ENCODE measurements around the gene CSPG4. TPM values are rescaled to one million over a fixed set of nuclear protein-coding genes. Genes with fewer than 3 reads are reported as not detected.
A peak's percentile ranks its signal among the peaks of the same experiment; 100 is the strongest.

Gene CSPG4
- total RNA-seq, 2 donors from 2014 or later, result 0.02 TPM; not detected in 1

DNA sequence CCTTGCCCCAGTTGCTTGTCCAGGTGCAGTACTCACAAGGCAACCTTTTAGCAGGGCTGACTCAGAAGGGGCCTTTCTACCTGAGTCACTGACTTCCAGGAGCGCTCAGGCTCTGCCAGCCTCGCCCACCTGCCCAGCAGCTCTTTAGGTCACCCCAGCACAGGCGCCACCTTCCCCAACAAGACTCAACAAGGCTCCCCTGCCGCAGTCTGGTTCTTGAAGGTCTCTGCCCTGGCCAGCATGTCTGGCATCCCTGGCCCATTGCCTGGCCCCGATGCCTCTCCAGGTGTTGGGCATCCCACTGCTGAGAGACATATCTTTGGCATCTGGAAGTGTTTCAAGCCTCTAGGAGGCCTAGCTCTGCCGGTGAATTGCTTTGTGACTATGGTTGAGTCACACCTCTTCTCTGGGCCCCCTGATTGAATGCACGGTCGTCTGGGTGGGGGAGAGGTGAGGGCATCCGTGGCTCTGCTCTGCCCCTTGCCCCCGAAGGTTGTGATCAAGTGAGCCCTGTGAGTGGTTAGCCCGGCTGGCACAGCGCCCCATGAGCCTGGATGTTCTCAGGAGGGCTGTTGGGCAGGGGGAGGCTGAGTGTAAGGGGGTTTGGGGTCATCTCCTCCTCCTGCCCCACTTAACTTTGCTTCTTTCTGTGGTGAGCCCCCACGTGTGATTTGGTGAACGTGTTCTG, 43.3 kb downstream of the CSPG4 start:
- peak overlapping the region; percentile 61 for H3K27ac Mint-ChIP-seq
- peak; percentile 80 for ATAC-seq (replicated peaks)
- no peaks in the 10 kb centered on the region for H3K27me3 Mint-ChIP-seq
- H3K4me3 Mint-ChIP-seq, result no peak overlapping the region
- no peaks in the 10 kb centered on the region for H3K36me3 Mint-ChIP-seq (ENCODE audit: low read depth)
- H3K4me1 Mint-ChIP-seq, result no peaks in the 10 kb centered on the region
- H3K9me3 Mint-ChIP-seq, result no peaks in the 10 kb centered on the region

DNA sequence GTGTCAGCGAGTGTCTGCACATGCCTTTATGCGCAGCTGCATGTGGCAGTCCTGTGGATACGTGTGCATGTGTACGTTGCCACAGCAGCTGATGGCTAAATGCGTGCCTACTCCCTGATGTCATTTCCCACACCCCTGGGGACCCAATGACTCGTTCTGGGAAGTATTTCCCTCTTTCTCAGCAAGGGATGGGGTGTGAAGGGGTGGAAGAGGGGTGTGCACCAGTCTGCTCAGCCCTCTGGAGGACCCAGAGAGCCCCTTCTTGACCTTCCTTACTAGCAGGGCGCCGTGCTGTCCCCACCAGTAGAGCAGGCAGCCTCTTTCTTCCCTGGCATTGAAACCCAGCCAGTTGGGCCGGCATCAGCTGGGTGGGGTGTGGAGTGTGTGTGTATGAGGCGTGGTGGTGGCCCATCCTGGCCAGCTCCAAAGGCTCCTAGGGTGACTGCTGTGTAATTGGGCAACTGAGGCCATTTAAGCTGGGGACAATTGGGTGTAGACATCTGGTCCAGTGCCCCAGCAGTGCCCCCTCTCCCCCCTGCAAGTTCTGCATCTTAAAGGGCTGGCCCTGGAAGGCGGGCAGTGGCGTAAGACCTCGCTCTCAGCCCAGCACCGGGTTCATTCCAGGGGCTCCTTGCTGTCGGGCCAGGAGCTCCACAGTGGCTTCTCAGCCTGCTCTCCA, 45.7 kb downstream of the CSPG4 start:
- H3K4me3 Mint-ChIP-seq, result no peak overlapping the region
- H3K4me1 Mint-ChIP-seq, result no peaks in the 10 kb centered on the region
- ATAC-seq (replicated peaks), result no peak
- H3K27me3 Mint-ChIP-seq, result no peaks in the 10 kb centered on the region
- no peaks in the 10 kb centered on the region for H3K36me3 Mint-ChIP-seq (ENCODE audit: low read depth)
- no peaks in the 10 kb centered on the region for H3K9me3 Mint-ChIP-seq
- H3K27ac Mint-ChIP-seq, result no peak overlapping the region

DNA sequence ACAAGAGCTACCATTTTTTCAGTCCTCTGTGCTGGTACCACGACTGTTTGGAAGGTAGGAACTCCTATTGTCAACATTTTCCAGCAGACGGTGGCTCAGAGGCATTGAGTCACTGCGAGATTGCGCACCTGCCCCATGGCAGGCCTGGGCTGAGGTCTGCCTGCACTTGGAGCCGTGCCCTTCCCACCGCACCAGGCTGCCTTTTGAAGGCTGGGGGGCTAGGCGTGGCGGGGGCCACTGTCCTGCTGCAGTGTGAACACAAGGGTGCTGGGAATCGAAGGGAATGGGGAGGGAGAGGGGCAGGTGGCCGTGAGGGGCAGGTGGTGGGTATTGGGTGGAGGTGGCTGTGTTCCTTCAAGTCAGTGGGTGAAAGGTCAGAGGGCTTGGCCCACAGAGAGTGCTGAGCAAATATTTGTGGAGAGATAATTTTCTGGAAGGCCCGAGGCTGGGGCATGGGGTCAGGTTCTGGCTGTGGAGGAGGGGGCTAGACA, 48.7 kb downstream of the CSPG4 start:
- Mint-ChIP-seq H3K9me3 (no peaks in the 10 kb centered on the region), H3K36me3 (ENCODE audit: low read depth) (no peaks in the 10 kb centered on the region), H3K4me1 (no peaks in the 10 kb centered on the region), H3K4me3 (no peak overlapping the region), H3K27ac (no peak overlapping the region), H3K27me3 (no peaks in the 10 kb centered on the region)
- no peak for ATAC-seq (replicated peaks)

DNA sequence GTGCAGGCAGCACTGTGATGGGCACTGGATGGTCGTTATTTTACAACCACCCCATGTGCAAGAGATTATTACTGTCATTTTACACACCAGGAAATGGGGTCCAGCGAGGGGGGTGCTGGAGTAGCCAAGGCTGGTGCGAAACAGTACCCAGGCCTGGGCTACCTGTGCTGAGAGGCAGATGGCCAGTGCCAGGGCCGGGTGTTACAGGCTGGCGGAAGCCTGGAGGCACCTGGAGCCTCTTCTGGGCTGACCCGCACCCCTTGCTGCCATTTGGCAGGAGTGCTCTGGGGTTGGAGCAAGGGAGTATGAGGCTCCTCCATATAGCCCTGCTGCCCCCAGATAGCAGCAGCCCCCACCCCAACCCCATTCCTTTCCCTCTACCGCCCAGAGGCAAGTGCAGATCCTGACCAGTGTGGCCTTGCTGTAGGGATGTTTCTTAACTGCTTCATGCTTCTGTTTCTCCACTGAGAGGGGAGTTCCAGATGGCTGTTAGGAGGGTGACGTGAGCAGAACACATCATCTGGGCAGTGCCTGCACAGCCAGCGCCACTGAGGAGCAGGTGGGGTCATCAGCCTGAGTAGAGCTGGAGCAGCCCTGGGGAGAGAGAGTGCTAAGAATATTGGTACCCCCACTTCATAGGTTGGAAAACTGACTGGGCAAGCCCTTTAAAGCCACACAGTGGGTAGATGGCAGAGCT, 49.7 kb downstream of the CSPG4 start:
- Mint-ChIP-seq H3K36me3 (ENCODE audit: low read depth) (no peaks in the 10 kb centered on the region), H3K4me3 (no peak overlapping the region), H3K9me3 (no peaks in the 10 kb centered on the region), H3K27ac (no peak overlapping the region), H3K27me3 (no peaks in the 10 kb centered on the region), H3K4me1 (no peaks in the 10 kb centered on the region)
- no peak for ATAC-seq (replicated peaks)

DNA sequence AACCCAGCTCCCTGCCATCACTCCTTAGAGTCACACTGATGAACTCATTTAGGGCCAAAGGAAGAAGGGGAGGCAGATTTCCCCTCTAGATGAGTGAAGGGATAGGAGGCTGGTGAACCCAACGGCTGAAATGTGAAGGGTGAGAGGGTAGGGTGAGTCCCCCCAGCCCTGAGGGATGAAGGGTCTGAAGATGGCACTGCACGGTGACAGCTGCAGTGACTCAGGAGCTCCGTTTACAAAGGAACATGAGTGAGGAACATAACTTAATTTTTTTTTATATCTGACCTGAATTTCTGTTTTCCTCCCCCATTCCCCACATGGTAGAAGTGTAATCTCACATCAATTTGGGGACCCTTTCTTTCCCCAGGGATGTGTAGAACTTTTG, 50.9 kb downstream of the CSPG4 start:
- H3K27me3 Mint-ChIP-seq, result no peaks in the 10 kb centered on the region
- no peaks in the 10 kb centered on the region for H3K36me3 Mint-ChIP-seq (ENCODE audit: low read depth)
- H3K27ac Mint-ChIP-seq, result no peak overlapping the region
- no peak overlapping the region for H3K4me3 Mint-ChIP-seq
- no peak for ATAC-seq (replicated peaks)
- H3K9me3 Mint-ChIP-seq, result no peaks in the 10 kb centered on the region
- no peaks in the 10 kb centered on the region for H3K4me1 Mint-ChIP-seq

DNA sequence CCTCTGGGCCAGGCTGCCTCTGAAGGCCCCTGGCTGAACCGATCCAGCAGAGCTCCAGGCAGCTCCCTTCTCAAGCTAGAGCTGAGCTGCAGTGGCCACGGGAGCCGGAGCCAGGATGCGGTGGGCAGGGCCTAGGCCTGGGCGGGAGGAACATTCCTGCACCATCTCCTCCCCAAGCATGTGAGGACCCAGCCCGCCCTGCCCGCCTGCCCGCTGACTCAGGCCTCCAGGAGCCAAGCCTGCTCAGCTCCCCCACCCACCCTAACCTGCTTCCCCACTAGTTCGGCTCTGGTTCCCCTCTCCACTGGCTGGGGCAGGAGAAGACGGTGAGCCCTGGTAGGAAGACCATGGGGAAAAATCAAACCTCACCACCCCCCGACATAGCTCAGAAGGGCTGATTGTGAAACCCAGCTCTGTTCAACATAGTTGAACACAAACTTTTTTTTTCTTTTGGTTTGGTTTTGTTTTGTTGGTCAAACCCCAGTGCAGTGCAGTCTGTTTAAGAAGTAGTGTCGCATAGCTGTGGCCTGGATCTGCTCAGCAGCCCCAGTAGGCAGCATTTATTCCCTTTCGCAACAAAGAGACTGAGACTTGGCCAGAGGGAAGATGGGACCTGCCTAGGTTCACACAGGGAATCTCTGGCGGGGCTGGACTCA, 51.4 kb downstream of the CSPG4 start:
- no peak for ATAC-seq (replicated peaks)
- no peak overlapping the region for H3K27ac Mint-ChIP-seq
- no peaks in the 10 kb centered on the region for H3K9me3 Mint-ChIP-seq
- no peaks in the 10 kb centered on the region for H3K36me3 Mint-ChIP-seq (ENCODE audit: low read depth)
- H3K27me3 Mint-ChIP-seq, result no peaks in the 10 kb centered on the region
- no peaks in the 10 kb centered on the region for H3K4me1 Mint-ChIP-seq
- no peak overlapping the region for H3K4me3 Mint-ChIP-seq

GRCh38 chr15:75659928-75660645, 52.6 kb downstream of the CSPG4 start:
- Mint-ChIP-seq H3K27me3 (no peaks in the 10 kb centered on the region), H3K9me3 (no peaks in the 10 kb centered on the region), H3K4me1 (no peaks in the 10 kb centered on the region), H3K36me3 (ENCODE audit: low read depth) (no peaks in the 10 kb centered on the region), H3K4me3 (no peak overlapping the region), H3K27ac (no peak overlapping the region)
- no peak for ATAC-seq (replicated peaks)

DNA sequence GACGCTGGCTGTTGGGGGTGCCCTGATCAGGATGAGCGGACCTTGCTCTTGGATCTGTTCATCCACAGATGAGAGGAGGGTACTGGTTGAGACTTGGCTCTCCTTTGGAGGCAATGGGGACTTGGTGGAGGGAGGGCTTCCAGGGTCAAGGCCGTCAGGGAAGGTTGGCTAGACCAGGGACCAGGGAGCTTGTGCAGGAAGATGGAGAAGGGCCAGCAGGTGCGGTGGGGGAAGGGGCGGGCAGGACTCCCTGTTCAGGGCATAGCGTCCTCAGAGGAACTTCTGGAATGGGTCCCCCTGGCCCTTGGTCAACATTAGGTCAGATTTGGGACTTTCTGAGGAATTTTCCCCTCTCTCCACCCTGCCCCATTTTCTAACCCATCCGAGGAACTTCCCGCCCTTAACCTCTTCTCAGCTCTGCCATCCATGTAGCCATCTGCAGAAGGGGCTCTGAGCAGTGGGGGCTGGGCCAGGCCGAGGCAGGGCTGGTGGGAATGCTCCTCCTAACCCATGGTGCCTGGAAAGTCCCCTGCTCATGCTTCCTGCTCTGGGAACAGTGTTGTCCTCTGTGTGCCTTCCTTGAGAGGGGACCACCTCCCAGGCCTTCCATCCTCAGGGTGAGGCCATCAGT, 53.4 kb downstream of the CSPG4 start:
- Mint-ChIP-seq H3K36me3 (ENCODE audit: low read depth) (no peaks in the 10 kb centered on the region), H3K4me1 (no peaks in the 10 kb centered on the region), H3K27ac (peak overlapping the region; percentile 61), H3K9me3 (no peaks in the 10 kb centered on the region), H3K27me3 (no peaks in the 10 kb centered on the region), H3K4me3 (no peak overlapping the region)
- ATAC-seq (replicated peaks), result no peak

DNA sequence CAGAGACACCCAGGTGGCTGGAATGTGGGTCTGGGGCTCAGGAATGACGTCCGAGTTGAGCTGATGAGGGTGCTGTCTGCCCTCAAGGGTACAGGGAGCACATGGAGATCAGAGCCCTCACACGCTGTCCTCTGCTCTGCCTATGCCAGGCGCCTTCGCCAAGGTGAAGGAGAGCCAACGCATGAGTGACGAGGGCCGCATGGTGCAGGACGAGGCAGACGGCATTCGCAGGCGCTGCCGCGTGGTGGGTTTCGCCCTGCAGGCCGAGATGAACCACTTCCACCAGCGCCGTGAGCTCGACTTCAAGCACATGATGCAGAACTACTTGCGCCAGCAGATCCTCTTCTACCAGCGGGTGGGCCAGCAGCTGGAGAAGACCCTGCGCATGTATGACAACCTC, 55.8 kb downstream of the CSPG4 start:
- Mint-ChIP-seq H3K4me1 (peaks cover 3% of the 10 kb centered on the region), H3K27ac (no peak overlapping the region), H3K9me3 (no peaks in the 10 kb centered on the region), H3K4me3 (no peak overlapping the region), H3K27me3 (no peaks in the 10 kb centered on the region), H3K36me3 (ENCODE audit: low read depth) (no peaks in the 10 kb centered on the region)
- ATAC-seq (replicated peaks), result no peak

DNA sequence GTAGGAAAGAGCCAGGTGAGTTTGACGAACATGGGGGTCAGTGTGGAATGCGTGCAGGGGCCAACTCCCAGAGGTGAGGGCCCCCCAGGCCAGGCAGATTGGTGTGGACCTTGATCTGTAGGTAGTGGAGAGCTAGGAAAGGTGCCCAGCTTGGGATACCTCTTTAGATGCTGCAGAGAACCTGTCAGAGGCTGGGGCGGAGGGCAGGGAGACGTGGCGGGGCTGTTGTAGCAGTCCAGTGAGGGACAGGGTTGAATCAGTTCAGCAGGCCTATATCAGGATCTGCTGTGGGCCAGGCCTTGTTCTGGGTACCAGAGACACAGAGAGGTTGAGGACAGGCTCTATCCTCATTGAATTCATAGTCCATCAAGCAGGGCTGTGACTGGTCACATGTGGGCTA, 56.3 kb downstream of the CSPG4 start:
- H3K36me3 Mint-ChIP-seq (ENCODE audit: low read depth), result no peaks in the 10 kb centered on the region
- H3K4me3 Mint-ChIP-seq, result no peak overlapping the region
- no peaks in the 10 kb centered on the region for H3K9me3 Mint-ChIP-seq
- no peak for ATAC-seq (replicated peaks)
- no peaks in the 10 kb centered on the region for H3K27me3 Mint-ChIP-seq
- H3K27ac Mint-ChIP-seq, result no peak overlapping the region
- H3K4me1 Mint-ChIP-seq, result peaks cover 6% of the 10 kb centered on the region

- Mint-ChIP-seq H3K4me1 (peaks cover 10% of the 10 kb centered on the region), H3K27me3 (no peaks in the 10 kb centered on the region), H3K27ac (no peak overlapping the region), H3K4me3 (no peak overlapping the region), H3K36me3 (ENCODE audit: low read depth) (no peaks in the 10 kb centered on the region), H3K9me3 (no peaks in the 10 kb centered on the region)
- ATAC-seq (replicated peaks), result no peak
Measured at GRCh38 chr15:75655931-75656330, 56.7 kb downstream of the CSPG4 start.

- Mint-ChIP-seq H3K9me3 (no peaks in the 10 kb centered on the region), H3K4me3 (no peak overlapping the region), H3K4me1 (peaks cover 20% of the 10 kb centered on the region), H3K27ac (no peak overlapping the region), H3K36me3 (ENCODE audit: low read depth) (no peaks in the 10 kb centered on the region), H3K27me3 (no peaks in the 10 kb centered on the region)
- ATAC-seq (replicated peaks), result no peak
Measured at GRCh38 chr15:75654201-75654907, 58.3 kb downstream of the CSPG4 start.

- Mint-ChIP-seq H3K27ac (peak overlapping the region; percentile 80), H3K27me3 (no peaks in the 10 kb centered on the region), H3K4me3 (no peak overlapping the region), H3K9me3 (no peaks in the 10 kb centered on the region), H3K4me1 (peaks cover 20% of the 10 kb centered on the region), H3K36me3 (ENCODE audit: low read depth) (no peaks in the 10 kb centered on the region)
- ATAC-seq (replicated peaks), result no peak
Measured at GRCh38 chr15:75653347-75653913, 59.2 kb downstream of the CSPG4 start.
